GM13977 (cell line): ENCODE results near the gene KCNK3.

Experiments
- DNase-seq: peaks from one replicate; pipeline ENCODE4 v3.0.0; 2012; ENCODE audit warnings: low spot score
- in situ Hi-C: fragments of 300-500 bp; cut with MboI; formaldehyde crosslinking; loops from one replicate; pipeline ENCODE4 v1.12.0; 2022; ENCODE audit warnings: low sequenced_read_pairs, low pct_unique_long_range_greater_than_20kb, mixed read lengths, inconsistent platforms; ENCODE audit not compliant: unreplicated experiment
- TF ChIP-seq, protein P1 (sequence below): IDR thresholded peaks from 2 replicates; pipeline ENCODE4 v1.5.1; 2012; ENCODE audit warnings: mild to moderate bottlenecking, control low read depth; ENCODE audit not compliant: insufficient read depth; ENCODE audit errors: extremely low read depth, missing control alignments

The KCNK3 gene

DNA sequence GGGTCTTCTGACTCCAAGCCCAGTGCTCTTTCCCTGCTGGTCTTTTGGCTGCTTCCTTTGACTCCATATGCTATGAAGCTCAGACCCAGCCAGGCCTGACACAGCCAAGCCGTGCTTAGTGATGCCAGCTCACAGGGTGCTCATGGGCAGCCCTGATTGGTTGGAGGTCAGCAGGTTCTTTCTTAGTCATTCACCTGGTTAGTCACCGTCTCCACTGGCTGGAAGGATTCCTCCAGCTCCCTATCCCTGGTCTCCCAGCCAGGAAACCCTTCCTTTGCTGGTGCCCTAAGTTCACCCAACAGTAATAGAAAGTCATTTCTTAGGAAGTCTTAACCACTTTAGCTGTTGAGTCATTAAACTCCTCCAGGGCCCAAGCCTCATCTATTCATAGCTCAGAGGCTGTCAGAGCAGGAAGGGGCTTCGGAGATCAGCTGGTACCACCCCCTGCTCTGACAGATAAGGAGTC is 3.9 kb downstream of the KCNK3 start:
- TF ChIP-seq, protein P1, sequence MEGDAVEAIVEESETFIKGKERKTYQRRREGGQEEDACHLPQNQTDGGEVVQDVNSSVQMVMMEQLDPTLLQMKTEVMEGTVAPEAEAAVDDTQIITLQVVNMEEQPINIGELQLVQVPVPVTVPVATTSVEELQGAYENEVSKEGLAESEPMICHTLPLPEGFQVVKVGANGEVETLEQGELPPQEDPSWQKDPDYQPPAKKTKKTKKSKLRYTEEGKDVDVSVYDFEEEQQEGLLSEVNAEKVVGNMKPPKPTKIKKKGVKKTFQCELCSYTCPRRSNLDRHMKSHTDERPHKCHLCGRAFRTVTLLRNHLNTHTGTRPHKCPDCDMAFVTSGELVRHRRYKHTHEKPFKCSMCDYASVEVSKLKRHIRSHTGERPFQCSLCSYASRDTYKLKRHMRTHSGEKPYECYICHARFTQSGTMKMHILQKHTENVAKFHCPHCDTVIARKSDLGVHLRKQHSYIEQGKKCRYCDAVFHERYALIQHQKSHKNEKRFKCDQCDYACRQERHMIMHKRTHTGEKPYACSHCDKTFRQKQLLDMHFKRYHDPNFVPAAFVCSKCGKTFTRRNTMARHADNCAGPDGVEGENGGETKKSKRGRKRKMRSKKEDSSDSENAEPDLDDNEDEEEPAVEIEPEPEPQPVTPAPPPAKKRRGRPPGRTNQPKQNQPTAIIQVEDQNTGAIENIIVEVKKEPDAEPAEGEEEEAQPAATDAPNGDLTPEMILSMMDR, result no peak
- no peak for DNase-seq
- in situ Hi-C loops, result no loop called here

DNA sequence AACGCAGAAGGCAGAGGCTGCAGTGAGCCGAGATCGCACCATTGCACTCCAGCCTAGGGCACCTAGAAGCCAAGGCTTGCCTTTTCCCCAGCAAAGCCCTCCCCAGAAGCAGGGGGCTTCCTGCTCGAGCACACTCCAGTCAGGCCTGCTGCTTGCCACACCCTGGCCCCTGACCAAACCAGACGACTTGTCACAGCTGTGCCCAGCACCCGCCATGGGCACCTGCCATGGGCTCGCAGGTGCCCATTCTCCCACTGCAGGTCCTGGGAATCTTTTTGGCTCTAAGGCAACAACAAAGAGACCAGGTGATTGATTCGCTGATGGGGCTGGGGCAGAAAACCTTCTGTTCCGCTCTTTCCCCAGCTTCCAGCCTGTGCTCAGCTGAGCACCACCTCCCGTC is 4.9 kb downstream of the KCNK3 start:
- TF ChIP-seq, protein P1, result no peak
- in situ Hi-C loops, result no loop called here
- no peak for DNase-seq

DNA sequence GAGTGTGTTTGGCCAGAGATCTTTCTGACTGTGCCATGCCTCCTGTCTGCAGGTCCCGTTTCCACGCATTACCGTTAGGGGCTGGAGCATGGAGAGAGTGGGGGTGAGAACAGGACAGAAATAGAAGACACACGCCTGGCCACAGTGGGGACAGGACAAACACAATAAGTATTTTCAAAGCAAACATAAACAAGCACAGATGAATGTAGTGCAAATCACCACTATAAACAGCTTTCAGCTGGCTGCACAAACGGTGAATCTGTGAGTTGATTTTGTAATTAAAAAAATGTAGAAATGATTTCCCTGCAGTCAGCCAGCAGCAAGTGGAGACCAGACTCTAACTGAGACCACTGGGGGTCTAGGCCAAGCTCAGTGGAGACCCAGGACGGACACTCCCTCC is 6.8 kb downstream of the KCNK3 start:
- TF ChIP-seq, protein P1, result no peak
- DNase-seq, result no peak
- in situ Hi-C loops, result no loop called here

DNA sequence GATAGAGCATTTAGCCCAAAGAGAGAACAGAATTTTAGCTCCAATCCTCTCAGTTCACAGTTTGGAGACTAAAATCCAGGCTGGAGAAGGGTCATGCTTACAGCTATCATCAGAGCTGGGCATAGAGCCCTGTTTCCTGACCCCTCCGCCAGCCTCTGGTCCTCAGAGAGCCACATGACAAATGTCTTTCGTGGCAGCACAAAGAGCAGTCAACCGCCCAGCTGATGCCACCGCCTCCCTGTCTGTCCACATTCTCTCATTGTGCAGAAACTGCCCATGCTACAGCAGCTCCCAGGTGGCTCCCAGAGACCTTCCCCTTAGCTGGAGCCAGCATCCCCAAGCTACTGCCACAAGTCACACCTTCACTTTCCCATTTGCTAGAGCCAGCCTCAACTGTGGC is 7.6 kb downstream of the KCNK3 start:
- in situ Hi-C loops, result no loop called here
- no peak for DNase-seq
- TF ChIP-seq, protein P1, result no peak

- in situ Hi-C loops, result no loop called here
- DNase-seq, result no peak
- TF ChIP-seq, protein P1, result no peak
Measured at GRCh38 chr2:26701596-26701995, 9.1 kb downstream of the KCNK3 start.

DNA sequence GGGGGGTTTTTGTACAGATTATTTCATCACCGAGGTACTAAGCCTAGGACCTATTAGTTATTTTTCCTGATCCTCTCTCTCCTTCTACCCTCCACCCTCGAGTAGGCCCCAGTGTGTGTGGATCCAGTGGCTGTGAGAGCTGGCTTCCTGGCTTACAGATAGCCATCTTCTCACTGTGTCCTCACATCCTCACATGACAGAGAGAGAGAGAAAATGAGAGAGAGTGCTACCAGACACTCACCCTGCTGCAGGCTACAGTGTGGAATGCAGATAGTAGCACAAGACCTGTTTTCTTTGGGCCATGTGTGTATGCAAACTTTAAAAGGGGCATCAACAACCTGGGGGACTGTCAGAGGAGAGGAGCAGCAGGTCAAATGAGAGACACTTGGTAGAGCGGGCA is 9.5 kb downstream of the KCNK3 start:
- DNase-seq, result no peak
- TF ChIP-seq, protein P1, result no peak
- in situ Hi-C loops, result no loop called here
